ENCODE data around the gene IWS1.

GRCh38 chr2:127569666-127570065, 43.4 kb upstream of the IWS1 start:
- TF ChIP-seq CTCF (IDR thresholded peaks at IDR 0.05) = no peak
- no peak for TF ChIP-seq POLR2AphosphoS5 (IDR thresholded peaks at IDR 0.05)

All from breast epithelium (tissue), 3 donors.